Stomach smooth muscle (tissue), 2 donors: ENCODE data around the gene CRYZL1.
"Not testable (repeated sequence)": the region's sequence is repeated elsewhere in the genome, so short reads cannot be mapped to it uniquely, and the experiment has no call there.

ENCODE experiments used
- H3K27ac ChIP-seq: one replicate; pipeline ENCODE4 v1.7.0; 2013; ENCODE audit warnings: mild to moderate bottlenecking, low read length, inconsistent platforms
- H3K27me3 ChIP-seq, 2 donors: one replicate each; pipeline ENCODE4 v1.7.0; 2013; ENCODE audit warnings: low read length in 2 of 2; ENCODE audit not compliant: insufficient read depth in 2 of 2, control insufficient read depth in 1 of 2
- H3K36me3 ChIP-seq, 2 donors: one replicate each; pipeline ENCODE4 v1.7.0; 2013; ENCODE audit warnings: low read length in 2 of 2; ENCODE audit not compliant: control insufficient read depth in 2 of 2, insufficient read depth in 2 of 2
- H3K4me1 ChIP-seq: one replicate; pipeline ENCODE4 v1.7.0; 2013; ENCODE audit warnings: low read length; ENCODE audit not compliant: control insufficient read depth, insufficient read depth
- H3K4me3 ChIP-seq, 2 donors: one replicate each; pipeline ENCODE4 v1.7.0; 2013; ENCODE audit warnings: low read length in 2 of 2
- H3K9ac ChIP-seq, 2 donors: one replicate each; pipeline ENCODE4 v1.7.0; 2013; ENCODE audit warnings: low read length in 2 of 2, mild to moderate bottlenecking in 1 of 2
- H3K9me3 ChIP-seq, 2 donors: one replicate each; pipeline ENCODE4 v1.7.0; 2013; ENCODE audit warnings: low read length in 2 of 2; ENCODE audit not compliant: control insufficient read depth in 2 of 2
- donor health status: healthy.
- donor health status: Pancreatic carcinoma.

The CRYZL1 gene

DNA sequence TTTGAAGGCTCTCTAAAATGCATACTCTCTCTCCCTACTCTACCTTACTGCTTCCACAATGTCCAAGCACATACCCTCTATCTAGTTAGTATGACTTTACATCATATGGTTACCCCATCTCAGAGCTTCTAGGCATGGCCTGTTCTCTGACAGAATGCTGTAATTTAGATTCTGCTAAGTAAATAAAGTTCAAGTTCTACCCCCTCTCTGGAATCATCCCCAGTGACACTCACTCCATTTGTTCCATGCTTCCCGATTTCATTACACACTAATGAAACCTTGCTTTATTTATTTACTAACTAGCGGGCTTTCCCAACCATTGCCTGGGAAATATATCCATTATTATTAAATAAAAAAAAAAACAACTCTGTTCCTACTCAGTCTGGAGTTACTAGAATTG is 7.3 kb downstream of the CRYZL1 start:
- Histone ChIP-seq H3K27me3 (no peaks in the 10 kb centered on the region), H3K27ac (no peak overlapping the region), H3K36me3 (peaks cover 3 to 4% of the 10 kb centered on the region in 2 donors), H3K4me3 (no peak overlapping the region), H3K9ac (no peak overlapping the region), H3K4me1 (no peaks in the 10 kb centered on the region), H3K9me3 (no peaks in the 10 kb centered on the region)

DNA sequence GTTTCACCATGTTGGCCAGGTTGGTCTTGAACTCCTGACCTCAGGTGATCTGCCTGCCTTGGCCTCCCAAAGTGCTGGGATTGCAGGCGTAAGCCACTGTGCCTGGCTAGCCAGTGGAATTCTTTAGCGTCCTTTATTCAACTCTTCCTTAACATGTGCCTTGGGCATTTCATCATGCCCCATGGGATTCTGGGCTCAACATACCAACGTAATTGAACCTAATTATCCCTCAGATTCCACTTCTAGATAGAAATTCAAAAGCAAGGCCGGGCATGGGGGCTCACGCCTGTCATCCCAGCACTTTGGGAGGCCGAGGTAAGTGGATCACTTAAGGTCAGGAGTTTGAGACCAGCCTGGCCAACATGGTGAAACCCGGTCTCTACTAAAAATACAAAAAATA is 15.4 kb downstream of the CRYZL1 start:
- not testable (repeated sequence) for H3K9ac ChIP-seq, H3K4me1 ChIP-seq, H3K9me3 ChIP-seq, H3K27ac ChIP-seq, H3K27me3 ChIP-seq, H3K4me3 ChIP-seq
- H3K36me3 ChIP-seq: peaks cover 11 to 12% of the 10 kb centered on the region in 2 donors

DNA sequence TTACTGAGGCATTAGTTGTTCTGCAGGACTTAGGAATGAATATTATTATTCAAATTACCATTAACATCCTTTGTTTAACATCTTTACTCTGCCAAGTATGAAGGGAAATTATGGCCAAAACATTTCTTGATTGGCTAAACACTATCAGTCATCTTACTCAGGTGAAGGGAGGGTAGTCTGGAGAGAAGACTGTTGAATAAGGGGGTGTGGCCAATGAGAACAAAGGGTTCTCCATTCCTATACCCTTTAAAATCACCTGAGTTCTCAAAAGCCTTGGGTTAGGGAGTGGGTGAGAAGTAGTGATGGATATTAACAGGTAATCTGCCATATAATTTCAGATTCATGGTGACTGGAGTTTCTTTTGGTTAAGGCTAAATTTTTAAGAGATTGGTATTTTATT is 19.3 kb downstream of the CRYZL1 start:
- Histone ChIP-seq H3K27ac (no peak overlapping the region), H3K36me3 (peaks cover 7 to 13% of the 10 kb centered on the region in 2 donors), H3K9ac (no peak overlapping the region), H3K27me3 (no peaks in the 10 kb centered on the region), H3K9me3 (no peaks in the 10 kb centered on the region), H3K4me1 (no peaks in the 10 kb centered on the region), H3K4me3 (no peak overlapping the region)

- H3K4me1 ChIP-seq: no peaks in the 10 kb centered on the region
- H3K27me3 ChIP-seq: no peaks in the 10 kb centered on the region
- no peak overlapping the region for H3K27ac ChIP-seq
- H3K9me3 ChIP-seq: no peaks in the 10 kb centered on the region
- no peak overlapping the region for H3K9ac ChIP-seq
- H3K36me3 ChIP-seq: peaks cover 7 to 13% of the 10 kb centered on the region in 2 donors
- H3K4me3 ChIP-seq: no peak overlapping the region
These were observed 21.8 kb downstream of the CRYZL1 start for GRCh38 chr21:33619726-33620125.

DNA sequence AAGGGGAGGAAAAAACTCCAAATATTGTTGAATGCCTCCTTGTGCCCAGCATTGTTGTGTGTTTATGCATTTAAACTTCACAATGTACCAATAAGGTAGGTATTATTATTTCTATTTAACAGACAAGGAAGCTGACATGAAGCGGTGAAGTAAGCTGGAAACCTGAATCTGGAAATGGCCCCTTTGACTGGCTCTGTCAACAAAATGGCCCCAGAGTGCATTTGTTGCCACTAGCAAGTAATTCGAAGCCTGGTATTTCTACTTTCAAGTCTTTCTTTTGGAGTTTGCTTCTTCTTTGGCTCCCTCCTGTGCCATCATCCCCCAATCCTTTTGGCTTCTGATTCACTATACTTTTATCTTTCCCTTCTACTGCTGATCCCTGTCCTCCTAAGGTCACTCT is 23.1 kb downstream of the CRYZL1 start:
- Histone ChIP-seq H3K36me3 (peaks cover 8 to 12% of the 10 kb centered on the region in 2 donors), H3K9ac (no peak overlapping the region), H3K27me3 (no peaks in the 10 kb centered on the region), H3K27ac (no peak overlapping the region), H3K4me1 (no peaks in the 10 kb centered on the region), H3K4me3 (no peak overlapping the region), H3K9me3 (no peaks in the 10 kb centered on the region)

GRCh38 chr21:33617565-33617964 is 24.0 kb downstream of the CRYZL1 start:
- peaks cover 9 to 12% of the 10 kb centered on the region in 2 donors for H3K36me3 ChIP-seq
- not testable (repeated sequence) for H3K27me3 ChIP-seq, H3K9ac ChIP-seq, H3K27ac ChIP-seq, H3K4me3 ChIP-seq, H3K9me3 ChIP-seq, H3K4me1 ChIP-seq

GRCh38 chr21:33611006-33611744 is 30.4 kb downstream of the CRYZL1 start:
- H3K36me3 ChIP-seq: peaks cover 12 to 14% of the 10 kb centered on the region in 2 donors
- H3K4me1 ChIP-seq: no peaks in the 10 kb centered on the region
- H3K27ac ChIP-seq: no peak overlapping the region
- H3K4me3 ChIP-seq: no peak overlapping the region
- no peaks in the 10 kb centered on the region for H3K27me3 ChIP-seq
- no peaks in the 10 kb centered on the region for H3K9me3 ChIP-seq
- no peak overlapping the region for H3K9ac ChIP-seq

DNA sequence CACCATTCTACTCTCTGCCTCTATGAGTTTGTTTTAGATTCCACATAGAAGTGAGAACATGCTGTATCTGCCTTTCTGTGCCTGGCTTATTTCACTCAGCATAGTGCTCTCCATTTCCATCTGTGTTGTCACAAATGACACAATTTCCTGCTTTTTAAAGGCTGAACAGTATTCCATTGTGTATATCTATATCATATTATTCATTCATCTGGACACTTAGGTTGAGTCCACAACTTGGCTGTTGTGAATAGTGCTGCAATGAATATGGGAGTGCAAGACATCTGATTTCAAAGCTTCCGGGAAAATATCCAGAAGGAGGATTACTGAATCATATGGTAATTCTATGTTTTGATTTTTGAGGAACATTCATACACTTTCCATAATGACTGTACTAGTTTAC is 33.0 kb downstream of the CRYZL1 start:
- H3K4me1 ChIP-seq: no peaks in the 10 kb centered on the region
- no peaks in the 10 kb centered on the region for H3K27me3 ChIP-seq
- no peak overlapping the region for H3K9ac ChIP-seq
- peaks cover 11 to 15% of the 10 kb centered on the region in 2 donors for H3K36me3 ChIP-seq
- no peak overlapping the region for H3K27ac ChIP-seq
- H3K9me3 ChIP-seq: no peaks in the 10 kb centered on the region
- no peak overlapping the region for H3K4me3 ChIP-seq

DNA sequence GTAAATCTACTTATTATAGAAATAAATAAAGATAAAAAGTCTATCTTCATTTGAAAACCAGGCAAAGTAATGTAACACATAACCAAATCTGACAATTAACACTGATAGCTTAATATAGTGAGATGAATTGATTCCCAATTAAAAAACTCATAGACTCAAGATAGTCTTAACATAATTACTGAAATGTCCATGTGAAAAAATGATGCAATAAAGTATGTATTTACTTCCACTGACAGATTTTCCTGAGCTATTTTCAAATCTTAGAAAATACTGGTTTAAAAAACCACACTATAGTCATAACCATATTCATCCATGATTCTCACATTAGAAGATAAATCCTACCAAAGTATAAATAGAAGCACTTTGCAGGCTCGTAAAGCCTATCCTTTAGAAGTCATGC is 43.5 kb downstream of the CRYZL1 start:
- Histone ChIP-seq H3K27me3 (no peaks in the 10 kb centered on the region), H3K4me1 (no peaks in the 10 kb centered on the region), H3K36me3 (peaks cover 29 to 36% of the 10 kb centered on the region in 2 donors), H3K9ac (no peak overlapping the region), H3K27ac (no peak overlapping the region), H3K4me3 (no peak overlapping the region), H3K9me3 (no peaks in the 10 kb centered on the region)

DNA sequence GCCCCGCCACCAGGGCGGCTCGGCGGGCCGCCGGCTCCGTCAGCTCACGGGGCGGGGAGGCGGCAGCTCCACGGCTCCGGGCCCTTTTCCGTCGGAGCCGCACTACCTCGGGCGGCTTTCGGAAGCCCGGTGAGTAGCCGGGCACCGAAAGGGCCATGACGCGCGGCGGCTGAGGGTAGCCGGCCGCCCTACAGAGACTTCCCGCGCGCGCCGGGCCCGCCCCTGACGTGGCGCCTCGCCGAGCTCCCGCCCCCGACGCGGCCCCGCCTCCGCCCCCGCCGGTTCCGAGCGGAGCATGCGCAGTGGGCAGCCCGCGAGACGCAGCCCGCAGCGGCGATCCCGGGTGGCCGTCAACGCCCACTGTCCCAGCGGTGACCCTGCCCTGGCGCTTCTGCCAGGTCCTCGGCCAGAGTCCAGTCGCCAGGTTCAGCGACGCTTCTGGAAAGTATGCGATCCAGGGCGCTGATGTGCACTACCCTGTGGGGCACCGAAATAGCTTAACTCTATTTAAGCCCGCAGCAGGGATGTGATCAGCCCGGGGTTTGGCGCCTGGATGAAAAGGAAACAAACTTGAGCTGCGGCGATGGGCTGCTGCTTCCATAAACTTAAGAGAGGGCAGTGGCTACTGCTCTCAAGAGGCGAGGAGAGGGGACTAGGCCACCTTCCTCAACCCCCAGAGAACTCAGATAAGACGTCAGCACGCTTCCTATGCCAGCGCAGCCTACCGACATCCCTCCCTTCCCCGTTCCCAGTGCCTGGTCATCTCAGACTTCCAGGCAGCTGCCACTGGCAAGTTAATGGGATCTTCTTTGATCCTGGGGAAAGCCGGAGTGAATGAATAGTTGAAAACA is 52.8 kb downstream of the CRYZL1 start, which contains the start of gene DONSON:
Gene DONSON (minus strand): TSS at position 200 of the 851 bp plus-strand sequence. CDS start 43 bp downstream, at position 157.
- H3K27ac ChIP-seq: peak within 1 kb of the TSS; percentile 73

More for the DNA sequence above, 52.8 kb downstream of the CRYZL1 start, which contains the start of gene DONSON:
- H3K9me3 ChIP-seq: no peaks in the 10 kb centered on the region
- peak within 1 kb of the TSS; percentile 81 to 82 for H3K9ac ChIP-seq
- H3K36me3 ChIP-seq: no peaks in the 10 kb centered on the region
- H3K27me3 ChIP-seq: no peaks in the 10 kb centered on the region
- H3K4me3 ChIP-seq: peak within 1 kb of the TSS; percentile 93 to 95
- peaks cover 17% of the 10 kb centered on the region for H3K4me1 ChIP-seq
